ENCODE data around the gene PRIMPOL.
A peak's percentile ranks its signal among the peaks of the same experiment; 100 is the strongest.
"Not testable (repeated sequence)": the region's sequence is repeated elsewhere in the genome, so short reads cannot be mapped to it uniquely, and the experiment has no call there.

PRIMPOL gene, protein sequence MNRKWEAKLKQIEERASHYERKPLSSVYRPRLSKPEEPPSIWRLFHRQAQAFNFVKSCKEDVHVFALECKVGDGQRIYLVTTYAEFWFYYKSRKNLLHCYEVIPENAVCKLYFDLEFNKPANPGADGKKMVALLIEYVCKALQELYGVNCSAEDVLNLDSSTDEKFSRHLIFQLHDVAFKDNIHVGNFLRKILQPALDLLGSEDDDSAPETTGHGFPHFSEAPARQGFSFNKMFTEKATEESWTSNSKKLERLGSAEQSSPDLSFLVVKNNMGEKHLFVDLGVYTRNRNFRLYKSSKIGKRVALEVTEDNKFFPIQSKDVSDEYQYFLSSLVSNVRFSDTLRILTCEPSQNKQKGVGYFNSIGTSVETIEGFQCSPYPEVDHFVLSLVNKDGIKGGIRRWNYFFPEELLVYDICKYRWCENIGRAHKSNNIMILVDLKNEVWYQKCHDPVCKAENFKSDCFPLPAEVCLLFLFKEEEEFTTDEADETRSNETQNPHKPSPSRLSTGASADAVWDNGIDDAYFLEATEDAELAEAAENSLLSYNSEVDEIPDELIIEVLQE

DNA sequence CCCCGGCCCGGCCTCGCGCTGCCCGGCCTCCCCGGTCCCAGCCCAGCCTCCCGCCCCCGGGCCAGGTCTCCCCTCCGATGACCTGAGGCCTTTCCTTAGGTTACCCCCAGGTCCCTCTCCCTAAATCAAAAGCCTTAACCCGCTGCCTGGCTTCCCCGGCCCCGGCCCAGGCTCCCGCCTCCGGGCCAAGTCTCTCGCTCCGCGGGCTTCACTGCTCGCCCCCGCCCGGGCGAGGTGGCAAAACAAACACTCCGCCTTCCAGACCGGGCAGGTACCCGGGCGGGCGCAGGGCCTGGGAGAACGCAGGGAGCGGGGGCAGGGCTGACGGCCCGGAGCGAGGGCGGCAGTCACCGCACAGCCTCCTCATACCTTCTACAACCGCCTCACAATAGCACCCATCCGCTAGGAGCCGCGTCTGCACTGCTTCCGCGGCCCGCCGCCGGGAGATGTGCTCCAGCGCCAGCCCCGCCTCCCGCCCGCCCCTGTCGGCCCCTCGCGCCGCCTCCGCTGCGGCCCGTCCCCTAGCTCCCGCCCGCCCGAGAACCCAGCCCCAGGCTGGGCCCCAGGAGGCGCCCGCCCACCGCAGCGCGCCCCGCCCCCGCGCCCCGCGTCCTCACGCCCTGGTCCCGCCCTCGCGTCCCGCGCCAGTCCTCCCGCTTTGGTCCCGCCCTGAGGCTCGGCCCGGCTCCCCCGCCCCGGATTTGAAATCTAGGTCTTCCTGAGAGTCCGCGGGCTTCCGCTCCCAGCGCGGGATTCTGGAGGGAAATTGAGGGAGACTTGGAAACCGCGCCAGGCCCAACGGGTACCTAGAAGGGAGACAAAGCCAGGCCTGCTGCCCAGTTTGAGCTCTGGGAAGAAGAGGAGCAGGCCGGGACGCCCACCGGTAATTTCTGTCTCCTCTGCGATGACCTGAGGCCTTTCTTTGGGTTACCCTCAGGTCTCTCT, at the start of gene PRIMPOL, which contains the start of gene CASP3:
PRIMPOL (plus strand) TSS at position 713 of the 945 bp plus-strand sequence. CDS start 7,403 bp downstream, outside the sequence.
CASP3 (minus strand) TSS at position 422 of the 945 bp plus-strand sequence. CDS start 10,994 bp downstream, outside the sequence.
- DNase-seq, result peak; percentile 93

DNA sequence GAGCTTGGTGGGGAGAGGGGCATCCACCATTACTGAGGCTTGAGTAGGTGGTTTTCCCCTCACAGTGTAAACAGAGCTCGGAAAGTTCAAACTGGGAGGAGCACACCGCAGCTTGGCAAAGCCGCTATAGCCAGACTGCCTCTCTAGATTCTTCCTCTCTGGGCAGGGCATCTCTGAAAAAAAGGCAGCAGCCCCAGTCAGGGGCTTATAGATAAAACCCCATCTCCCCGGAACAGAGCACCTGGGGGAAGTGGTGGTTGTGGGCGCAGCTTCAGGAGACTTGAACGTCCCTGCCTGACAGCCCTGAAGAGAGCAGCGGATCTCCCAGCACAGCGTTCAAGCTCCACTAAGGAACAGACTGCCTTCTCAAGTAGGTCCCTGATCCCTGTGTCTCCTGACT, 48.6 kb upstream of the PRIMPOL start:
- DNase-seq, result not testable (repeated sequence)

DNA sequence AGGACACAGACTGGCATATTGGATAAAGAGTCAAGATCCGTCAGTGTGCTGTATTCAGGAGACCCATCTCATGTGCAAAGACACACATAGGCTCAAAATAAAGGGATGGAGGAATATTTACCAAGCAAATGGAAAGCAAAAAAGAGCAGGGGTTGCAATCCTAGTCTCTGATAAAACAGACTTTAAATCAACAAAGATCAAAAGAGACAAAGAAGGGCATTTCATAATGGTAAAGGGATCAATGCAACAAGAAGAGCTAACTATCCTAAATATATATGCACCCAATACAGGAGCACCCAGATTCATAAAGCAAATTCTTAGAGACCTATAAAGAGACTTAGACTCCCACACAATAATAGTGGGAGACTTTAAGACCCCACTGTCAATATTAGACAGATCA, 46.7 kb upstream of the PRIMPOL start:
- not testable (repeated sequence) for DNase-seq

DNA sequence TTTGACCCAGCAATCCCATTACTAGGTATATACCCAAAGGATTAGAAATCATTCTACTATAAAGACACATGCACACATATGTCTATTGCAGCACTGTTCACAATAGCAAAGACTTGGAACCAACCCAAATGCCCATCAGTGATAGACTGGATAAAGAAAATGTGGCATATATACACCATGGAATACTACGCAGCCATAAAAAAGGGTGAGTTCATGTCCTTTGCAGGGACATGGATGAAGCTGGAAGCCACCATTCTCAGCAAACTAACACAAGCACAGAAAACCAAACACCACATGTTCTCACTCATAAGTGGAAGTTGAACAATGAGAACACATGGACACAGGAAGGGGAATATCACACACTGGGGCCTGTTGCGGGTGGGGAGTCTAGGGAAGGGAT, 42.1 kb upstream of the PRIMPOL start:
- not testable (repeated sequence) for DNase-seq

DNA sequence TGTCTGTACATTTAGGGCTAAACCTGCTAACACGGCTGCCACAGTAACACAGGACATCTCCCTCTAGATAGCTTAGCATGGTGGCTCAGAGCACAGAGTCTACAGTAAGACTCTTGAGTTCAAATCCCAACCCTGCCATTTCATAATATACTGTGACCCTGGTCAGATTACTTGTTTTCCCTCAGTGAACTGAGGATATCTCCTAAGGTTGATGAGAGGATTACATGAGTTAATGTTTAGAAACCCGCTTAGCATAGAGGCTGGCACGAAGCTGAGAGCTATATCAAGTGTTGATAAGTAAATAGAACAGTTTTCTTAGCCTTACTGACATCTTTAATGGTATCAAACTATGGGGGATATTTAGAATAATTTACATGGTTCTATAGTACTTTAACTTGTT, 37.5 kb upstream of the PRIMPOL start:
- no peak for DNase-seq

DNA sequence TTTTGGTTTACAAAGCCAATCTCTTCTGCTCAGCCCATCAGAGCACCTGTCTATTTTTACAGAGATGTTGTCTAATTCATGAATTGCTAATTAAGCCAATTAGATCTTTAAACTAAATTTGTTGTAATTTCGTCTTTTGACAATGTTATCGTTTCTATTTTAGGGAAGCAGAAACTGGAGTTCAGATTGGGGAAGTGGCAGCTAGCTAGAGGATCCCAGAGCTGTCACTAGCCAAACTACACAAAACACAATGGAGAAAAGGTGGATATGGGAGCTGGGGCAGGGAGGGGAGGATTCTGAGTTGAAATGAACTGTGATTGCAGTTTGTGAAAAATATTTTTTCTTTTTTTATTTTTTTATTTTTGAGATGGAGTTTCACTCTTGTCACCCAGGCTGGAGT, 36.1 kb upstream of the PRIMPOL start:
- DNase-seq, result no peak

DNA sequence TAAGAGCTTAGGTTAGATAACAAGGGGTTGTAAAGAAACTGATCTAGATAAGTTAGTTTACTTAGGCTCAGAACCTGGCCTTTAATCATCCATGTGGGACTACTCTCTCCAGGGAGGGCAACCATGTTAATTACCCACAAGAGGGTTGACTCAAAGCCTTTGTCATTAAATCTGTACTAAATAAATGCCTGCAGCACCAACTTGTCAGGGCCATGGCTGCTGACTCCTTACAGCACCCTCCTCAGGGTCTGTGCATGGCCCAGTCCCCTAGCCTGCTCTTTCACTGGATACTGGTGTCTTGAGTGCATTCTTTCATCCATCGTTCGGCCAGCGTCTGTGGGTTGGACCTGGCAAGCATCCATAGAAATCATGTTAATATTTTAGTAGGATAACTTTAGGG, 35.0 kb upstream of the PRIMPOL start:
- DNase-seq, result no peak

DNA sequence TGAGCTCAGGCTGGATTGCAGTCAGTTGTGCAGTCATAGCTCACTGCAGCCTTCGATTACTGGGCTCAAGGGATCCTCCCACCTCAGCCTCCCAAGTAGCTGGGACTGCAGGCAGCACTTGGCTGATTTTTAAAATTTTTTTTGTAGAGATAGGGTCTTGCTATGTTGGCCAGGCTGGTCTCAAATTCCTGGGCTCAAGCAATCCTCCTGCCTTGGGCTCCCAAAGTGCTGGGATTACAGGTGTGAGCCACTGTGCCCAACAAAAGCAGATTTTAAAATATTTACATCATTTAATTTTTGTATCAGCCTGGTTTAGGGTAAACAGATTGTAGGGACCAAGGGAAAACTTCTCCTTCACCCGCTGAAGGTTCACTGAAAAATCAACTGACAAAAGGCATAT, 33.4 kb upstream of the PRIMPOL start:
- not testable (repeated sequence) for DNase-seq

DNA sequence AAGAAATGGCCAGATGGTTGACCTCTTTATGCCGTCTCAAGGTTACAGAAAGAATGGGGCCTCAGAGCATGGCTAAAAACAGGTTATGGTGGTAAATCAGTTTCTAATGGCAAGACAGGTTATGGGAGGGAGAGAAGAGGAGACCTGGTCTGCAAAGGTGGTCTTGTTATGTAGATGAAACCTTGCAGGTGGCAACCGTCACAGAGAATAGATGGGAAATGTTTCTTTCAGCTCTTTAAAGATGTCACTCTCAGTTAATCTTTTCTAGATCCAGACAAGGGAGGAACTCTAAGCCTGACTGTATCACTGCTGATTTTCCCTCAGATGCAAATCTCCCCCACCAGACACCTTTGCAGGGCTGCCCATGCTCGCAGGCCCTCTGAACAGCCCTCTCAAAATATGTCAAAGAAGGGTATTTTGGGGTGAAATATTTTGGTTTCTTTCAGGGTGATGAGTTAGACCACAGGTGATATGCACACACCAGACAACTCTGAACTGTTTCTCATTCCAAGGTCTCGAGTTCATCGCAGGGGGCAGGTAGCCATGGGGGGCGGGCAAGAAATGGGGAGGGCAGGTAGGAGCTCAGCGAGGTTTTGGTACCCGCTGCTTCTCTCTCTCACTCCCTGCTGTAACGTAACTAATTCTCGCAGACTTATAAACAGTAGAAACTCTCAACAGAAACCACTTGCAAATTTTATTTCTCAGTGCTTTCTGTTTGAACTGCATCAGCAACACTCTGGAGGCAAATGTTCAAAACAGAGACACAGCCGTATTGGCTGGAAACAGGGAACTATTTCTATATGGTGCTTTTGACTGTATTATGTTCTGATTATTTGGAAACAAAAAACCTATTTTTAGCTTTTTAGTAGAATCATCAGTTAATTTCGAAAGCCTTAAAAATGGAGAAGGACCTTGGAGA, 32.6 kb upstream of the PRIMPOL start:
- no peak for DNase-seq

DNA sequence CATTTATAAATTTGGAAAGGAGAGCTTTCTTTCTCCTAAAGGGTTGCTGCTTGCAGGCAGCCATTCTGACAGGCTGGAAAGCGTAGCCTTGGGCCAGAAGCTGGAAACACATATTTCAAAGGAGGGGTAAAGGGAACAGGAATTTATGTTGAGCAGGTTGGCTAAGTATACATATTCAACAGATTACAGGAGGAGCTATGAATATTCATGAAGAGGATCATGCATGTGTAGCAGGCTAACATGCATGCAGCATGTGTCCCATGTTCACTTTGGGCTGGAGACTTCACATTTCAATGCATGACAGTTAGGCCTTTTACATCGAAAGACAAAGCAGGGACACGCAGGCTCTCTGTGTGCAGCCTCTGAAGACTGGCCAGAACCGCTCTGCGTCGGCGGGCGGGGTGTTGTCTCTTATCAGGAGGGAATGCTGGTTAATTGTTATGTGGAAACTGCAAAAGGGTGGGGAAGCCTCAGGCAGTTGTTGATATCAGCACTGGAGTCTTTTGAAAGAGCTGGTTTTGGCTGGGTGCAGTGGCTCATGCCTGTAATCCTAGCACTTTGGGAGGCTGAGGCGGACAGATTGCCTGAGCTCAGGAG, 31.8 kb upstream of the PRIMPOL start:
- DNase-seq, result no peak

DNA sequence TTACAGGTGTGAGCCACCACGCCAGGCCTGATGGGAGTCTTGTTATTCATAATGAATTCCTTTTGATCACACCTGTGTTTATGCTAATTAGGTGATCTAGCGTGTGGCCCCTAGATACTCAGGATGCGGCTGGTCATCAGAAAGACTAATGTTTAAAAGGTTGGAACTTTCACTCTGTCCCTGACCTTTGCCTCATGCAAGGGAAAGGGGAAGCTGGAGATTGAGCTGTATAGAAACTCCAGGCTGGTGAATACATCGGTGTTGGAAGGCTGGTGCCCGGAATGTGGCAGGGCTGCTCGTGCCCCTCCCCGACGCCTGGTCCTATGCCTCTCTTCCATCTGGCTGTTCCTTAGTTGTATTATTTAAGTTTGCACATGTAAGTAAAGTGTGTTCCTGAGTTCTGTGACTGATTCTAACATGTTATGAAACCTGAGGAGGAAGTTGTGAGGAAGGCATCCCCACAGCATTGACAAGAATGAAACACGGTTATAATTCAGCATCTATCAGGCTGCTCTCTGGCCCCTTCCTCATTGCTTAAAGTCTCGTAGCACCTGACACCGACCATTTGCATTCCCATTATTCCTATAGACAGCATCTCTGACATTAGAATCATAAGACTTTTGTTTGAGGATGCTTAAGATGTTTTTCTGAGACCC, 29.2 kb upstream of the PRIMPOL start:
- no peak for DNase-seq

DNA sequence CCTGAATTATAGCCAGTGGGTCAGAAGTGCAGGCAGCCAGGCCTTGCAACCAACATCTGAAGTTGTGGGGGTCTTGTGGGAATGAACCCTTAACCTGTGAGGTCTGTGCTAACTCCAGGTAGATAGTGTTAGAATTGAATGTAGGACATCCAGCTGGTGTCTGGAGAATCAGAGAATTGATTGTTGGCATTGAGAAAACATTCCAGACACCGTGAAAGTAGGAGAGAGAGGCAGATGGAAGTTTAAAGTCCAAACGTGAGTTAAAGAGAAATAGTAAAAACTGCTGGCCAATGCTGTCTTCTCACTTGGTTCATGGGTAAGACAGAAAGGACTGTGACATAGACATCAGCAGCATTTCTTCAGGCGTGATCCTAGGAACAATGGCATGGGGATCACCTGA, 28.0 kb upstream of the PRIMPOL start:
- DNase-seq, result no peak

DNA sequence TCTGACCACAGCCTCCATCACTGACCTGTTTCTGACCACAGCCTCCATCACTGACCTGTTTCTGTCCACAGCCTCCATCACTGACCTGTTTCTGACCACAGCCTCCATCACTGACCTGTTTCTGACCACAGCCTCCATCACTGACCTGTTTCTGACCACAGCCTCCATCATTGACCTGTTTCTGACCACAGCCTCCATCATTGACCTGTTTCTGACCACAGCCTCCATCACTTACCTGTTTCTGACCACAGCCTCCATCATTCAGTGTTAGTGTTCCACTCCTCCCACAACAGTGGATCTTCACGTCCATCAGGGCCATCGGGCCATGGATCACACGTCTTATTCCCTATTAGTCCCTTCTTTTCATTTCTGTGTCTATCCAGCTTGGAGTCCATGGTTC, 25.0 kb upstream of the PRIMPOL start:
- DNase-seq, result not testable (repeated sequence)

DNA sequence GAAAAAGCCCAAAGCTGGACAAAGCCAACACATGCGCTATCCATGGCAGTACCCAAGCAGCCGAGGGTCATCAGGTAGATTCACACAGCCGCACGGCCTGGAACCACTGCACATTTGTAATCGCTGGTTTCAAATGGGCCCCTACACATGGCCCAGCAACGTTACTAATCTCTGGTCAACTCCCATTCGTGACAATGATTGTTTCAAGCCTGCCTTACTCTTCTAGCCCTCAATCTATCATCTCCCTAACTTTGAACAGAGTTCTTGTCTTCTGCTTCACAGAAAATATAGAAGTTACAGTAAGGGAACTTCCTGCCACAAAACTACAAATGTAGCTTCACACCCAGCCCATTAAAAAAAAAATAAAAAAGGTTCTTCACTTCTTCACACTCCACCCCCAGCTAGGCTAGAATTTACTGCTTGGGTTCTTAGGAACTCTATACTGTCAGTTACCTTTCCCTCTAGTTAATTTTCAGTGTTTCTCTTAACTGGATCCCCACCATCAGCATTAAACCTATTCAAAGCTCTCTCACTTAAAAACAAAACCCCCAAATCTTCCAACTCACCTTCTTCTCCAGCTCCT, 24.5 kb upstream of the PRIMPOL start:
- no peak for DNase-seq

DNA sequence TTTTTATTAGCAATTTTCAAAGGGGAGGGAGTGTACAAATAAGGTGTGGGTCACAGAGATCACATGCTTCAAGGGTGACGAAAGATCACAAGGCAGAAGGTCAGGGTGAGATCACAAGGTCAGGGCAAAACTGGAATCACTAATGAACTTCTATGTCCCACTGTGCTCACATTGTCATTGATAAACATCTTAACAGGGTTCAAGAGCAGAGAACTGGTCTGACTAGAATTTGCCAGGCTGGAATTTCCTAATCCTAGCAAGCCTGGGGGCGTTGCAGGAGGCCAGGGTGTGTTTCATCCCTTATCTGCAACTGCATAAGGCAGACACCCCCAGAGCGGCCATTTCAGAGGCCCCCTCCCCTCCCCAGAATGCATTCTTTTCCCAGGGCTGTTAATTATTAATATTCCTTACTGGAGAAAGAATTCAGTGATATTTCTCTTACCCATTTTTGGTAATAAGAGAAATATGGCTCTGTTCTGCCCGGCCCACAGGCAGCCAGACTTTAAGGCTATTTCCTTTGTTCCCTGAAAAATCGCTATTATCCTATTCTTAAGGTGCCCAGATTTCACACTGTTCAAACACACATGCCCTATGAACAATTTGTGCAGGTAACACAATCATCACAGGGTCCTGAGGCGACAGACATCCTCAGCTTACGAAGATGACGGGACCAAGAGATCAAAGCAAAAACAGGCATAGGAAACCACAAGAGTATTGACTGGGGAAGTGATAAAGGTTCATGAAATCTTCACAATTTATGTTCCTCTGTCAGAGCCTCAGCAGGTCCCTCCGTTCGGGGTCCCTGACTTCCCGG, 23.5 kb upstream of the PRIMPOL start:
- not testable (repeated sequence) for DNase-seq

DNA sequence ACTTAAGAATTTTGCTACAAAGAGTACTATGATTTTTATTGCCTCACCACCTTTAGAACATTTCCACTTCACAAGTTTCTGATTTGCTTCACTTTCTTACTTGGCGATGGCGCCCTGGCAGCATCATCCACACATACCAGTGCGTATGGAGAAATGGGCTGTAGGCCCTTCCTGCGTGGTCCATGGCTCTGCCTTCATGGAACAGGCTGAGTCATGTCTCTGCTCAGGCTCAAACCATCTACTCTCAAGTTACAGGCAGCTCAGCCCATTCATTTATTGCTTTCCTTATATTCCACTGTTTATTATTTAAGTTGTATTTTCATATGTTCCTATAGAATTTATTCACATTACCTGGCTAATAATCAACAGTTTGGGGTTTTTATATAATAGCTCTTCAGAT, 21.4 kb upstream of the PRIMPOL start:
- no peak for DNase-seq

DNA sequence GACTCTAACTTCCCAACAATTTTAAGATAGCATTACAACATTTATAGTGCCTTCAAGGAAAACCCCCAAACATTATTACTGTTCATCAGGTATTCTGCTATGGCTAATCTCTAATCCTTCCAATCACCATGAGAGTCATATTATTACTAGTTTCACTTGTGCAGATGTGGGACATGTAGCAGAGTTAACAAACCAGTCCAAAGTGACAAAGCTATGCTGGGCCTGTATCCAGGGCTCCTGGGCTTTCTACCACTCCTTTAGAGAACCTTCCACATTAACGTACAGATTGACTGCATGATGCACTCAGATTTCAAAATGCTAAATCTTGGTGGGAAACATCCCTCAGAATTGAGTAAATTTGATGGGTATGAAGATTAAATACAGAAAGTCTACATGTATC, 16.7 kb upstream of the PRIMPOL start:
- no peak for DNase-seq

DNA sequence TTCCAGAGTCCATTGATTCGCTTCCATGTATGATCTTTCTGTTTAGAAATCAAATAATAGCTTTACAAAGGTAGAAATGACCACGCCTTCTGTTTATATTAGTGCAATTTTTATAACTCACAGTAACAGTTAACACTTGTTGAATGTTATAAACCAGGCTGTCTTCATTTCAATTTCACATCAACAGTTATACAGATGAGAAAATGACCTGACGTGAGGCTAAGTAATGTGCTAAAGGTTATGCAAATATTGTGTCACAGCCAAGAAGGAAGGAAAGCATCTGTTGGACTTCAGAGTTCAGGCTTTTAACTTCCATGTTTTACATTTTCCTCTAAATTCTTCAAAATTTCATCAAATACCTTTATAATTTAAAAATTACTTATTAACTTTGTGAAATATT, 14.2 kb upstream of the PRIMPOL start:
- DNase-seq, result no peak

DNA sequence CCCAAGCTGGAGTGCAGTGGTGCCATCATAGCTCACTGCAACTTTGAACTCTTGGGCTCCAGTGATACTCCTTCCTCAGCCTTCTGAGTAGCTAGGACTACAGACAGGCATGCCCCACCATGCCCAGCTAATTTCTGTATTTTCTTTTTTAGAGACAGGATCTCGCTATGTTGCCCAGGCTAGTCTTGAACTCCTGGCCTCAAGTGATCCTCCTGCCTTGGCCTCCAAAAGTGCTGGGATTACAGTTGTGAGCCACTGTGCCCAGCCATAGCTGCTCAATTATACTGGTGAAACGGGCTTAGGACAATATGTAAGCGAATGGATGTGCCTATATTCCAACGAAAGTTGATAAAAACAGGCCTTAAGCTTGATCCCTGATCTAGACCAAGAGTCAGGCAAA, 13.4 kb upstream of the PRIMPOL start:
- no peak for DNase-seq

DNA sequence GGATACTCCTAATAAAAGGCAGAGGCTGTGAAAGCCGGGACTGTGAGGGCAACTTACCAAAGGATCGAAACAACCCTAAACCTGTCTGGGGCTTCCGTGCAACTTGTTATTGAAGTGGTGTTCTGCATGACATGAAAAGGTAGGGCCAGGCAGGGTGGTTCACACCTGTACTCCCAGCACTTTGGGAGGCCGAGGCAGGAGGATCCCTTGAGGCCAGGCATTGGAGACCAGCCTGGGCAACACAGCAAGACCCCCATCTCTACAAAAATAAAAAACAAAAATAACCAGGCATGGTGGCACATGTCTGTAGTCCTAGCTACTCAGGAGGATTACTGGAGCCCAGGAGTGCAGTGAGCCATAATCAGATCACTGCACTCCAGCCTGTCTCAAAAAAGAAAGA, 12.6 kb upstream of the PRIMPOL start:
- no peak for DNase-seq

Measured in stimulated activated CD4-positive, alpha-beta T cell treated with anti-CD3 and anti-CD28 coated beads, Interleukin-4, amount 100 ng/mL, for 24 hours (primary cell).